GM21529 (cell line): ENCODE results near the gene ZC3H12C.
A peak's percentile ranks its signal among the peaks of the same experiment; 100 is the strongest.

ENCODE experiments used
- ATAC-seq: cut with Tn5 transposase; IDR thresholded peaks from one replicate; pipeline ENCODE4 v1.9.1; 2021; ENCODE audit not compliant: unreplicated experiment

Gene ZC3H12C

GRCh38 chr11:110096496-110096895 is 3.3 kb downstream of the ZC3H12C start:
- no peak for ATAC-seq

GRCh38 chr11:110097459-110098012 is 4.3 kb downstream of the ZC3H12C start:
- ATAC-seq = no peak

- peak; percentile 58 for ATAC-seq
Measured at GRCh38 chr11:110098645-110099044, 5.5 kb downstream of the ZC3H12C start.

GRCh38 chr11:110100476-110101240 is 7.5 kb downstream of the ZC3H12C start:
- ATAC-seq = no peak

- ATAC-seq = no peak
Measured at GRCh38 chr11:110106713-110107274, 13.6 kb downstream of the ZC3H12C start.

GRCh38 chr11:110110854-110111253 is 17.7 kb downstream of the ZC3H12C start:
- ATAC-seq = no peak

- ATAC-seq = no peak
Measured at GRCh38 chr11:110112457-110112856, 19.3 kb downstream of the ZC3H12C start.

- peak; percentile 58 for ATAC-seq
Measured at GRCh38 chr11:110113505-110113904, 20.3 kb downstream of the ZC3H12C start.

- ATAC-seq = no peak
Measured at GRCh38 chr11:110113973-110114372, 20.8 kb downstream of the ZC3H12C start.

- no peak for ATAC-seq
Measured at GRCh38 chr11:110119317-110119716, 26.1 kb downstream of the ZC3H12C start.

GRCh38 chr11:110121204-110121603 is 28.0 kb downstream of the ZC3H12C start:
- no peak for ATAC-seq

- peak; percentile 60 for ATAC-seq
Measured at GRCh38 chr11:110123003-110123402, 29.8 kb downstream of the ZC3H12C start.

- ATAC-seq = no peak
Measured at GRCh38 chr11:110124605-110125004, 31.4 kb downstream of the ZC3H12C start.

- no peak for ATAC-seq
Measured at GRCh38 chr11:110125632-110126031, 32.4 kb downstream of the ZC3H12C start.

GRCh38 chr11:110126936-110127335 is 33.7 kb downstream of the ZC3H12C start:
- no peak for ATAC-seq

- no peak for ATAC-seq
Measured at GRCh38 chr11:110128161-110128560, 35.0 kb downstream of the ZC3H12C start.

- no peak for ATAC-seq
Measured at GRCh38 chr11:110130642-110131238, 37.5 kb downstream of the ZC3H12C start.

GRCh38 chr11:110131386-110132123 is 38.4 kb downstream of the ZC3H12C start:
- no peak for ATAC-seq

GRCh38 chr11:110133160-110133559 is 40.0 kb downstream of the ZC3H12C start:
- ATAC-seq = no peak

- no peak for ATAC-seq
Measured at GRCh38 chr11:110134110-110134509, 40.9 kb downstream of the ZC3H12C start.

- no peak for ATAC-seq
Measured at GRCh38 chr11:110141812-110142211, 48.6 kb downstream of the ZC3H12C start.
